ENCODE results near the gene KREMEN1.

GRCh38 chr22:29117799-29118477 lies 45.1 kb downstream of the KREMEN1 start:
- no peak for TF ChIP-seq CTCF (IDR thresholded peaks at IDR 0.05; ENCODE audit: low read length)
- TF ChIP-seq EZH2 (optimal IDR thresholded peaks at IDR 0.05; ENCODE audit: low read depth, low read length), result no peak

All from MM.1S (cell line).